KBM-7 (cell line): ENCODE results near the gene PAOX.
"Not testable (repeated sequence)": the region's sequence is repeated elsewhere in the genome, so short reads cannot be mapped to it uniquely, and the experiment has no call there.

Experiments
- DNase-seq: peaks from one replicate; pipeline ENCODE4 v3.0.0-alpha.2; 2015
- in situ Hi-C: fragments of 300-500 bp; cut with MboI; formaldehyde crosslinking; loops from 2 replicates; pipeline ENCODE4 v1.14.3; 2020; ENCODE audit warnings: low sequenced_read_pairs, low pct_unique_long_range_greater_than_20kb, mixed read lengths

PAOX gene

DNA sequence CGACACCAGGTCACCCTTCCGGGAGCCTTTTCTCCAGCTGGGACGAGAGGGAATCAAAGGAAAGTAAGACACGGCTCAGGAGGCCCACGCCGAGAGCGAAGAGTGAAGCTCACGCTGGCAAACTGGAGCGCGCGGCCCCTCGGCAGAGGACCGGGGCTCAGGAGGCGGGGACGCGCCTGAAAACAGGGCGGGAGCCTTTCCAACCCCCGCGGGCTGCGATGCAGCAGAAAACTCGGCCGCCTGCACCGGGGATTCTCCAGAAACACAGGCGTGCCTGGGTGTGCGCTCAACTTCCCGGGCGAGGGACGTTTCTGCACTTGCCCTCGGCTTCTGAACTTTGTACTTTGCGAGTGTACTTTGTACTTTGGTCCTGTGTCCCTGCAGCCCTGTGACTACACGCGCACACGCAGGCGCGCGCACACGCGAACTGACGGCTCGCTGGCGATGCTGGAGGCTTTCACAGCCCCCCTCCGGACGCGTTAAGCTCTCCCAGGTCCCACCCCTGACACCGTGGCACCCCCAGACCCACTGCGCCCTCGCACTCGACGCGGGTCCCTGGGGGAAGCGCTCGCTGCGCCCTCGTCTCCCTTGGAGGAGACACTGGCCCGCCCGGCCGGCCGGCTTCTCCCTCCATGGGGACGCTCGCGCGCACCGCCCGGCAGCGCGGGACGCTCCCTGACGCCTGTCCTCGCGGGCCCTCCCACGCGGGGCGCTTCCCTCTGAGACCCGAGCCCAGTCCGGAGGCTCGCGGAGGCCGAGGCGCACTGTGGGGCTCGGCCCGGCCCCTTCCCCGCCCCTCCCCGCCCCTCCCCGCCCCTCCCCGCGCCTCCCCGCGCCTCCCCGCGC, 588 bp upstream of the PAOX start:
- peak; percentile 20 for DNase-seq
- in situ Hi-C loops, result no loop called here

- DNase-seq, result no peak
- in situ Hi-C loops, result no loop called here
Observed at GRCh38 chr10:133379801-133380666, 972 bp downstream of the PAOX start.

DNA sequence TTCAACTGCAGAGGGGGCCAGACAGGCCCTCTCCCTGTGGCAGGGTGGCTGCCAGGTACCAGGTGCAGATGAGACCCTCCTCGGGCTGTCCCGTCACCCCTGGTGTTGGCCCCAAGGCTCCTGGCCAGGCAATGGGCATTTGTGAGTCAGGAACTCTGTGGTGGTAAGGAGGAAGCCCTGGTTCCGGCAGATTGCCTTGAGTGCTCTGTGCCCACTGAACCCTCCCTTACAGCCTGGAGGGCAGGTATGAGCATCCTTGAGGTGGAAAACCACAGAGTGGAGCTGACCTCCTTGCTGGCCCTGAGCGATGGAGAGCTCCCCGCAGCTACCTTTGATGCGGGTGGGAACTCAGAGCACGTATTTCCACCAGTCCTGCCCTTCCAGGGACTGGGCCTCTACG, 2.0 kb downstream of the PAOX start:
- in situ Hi-C loops, result no loop called here

DNA sequence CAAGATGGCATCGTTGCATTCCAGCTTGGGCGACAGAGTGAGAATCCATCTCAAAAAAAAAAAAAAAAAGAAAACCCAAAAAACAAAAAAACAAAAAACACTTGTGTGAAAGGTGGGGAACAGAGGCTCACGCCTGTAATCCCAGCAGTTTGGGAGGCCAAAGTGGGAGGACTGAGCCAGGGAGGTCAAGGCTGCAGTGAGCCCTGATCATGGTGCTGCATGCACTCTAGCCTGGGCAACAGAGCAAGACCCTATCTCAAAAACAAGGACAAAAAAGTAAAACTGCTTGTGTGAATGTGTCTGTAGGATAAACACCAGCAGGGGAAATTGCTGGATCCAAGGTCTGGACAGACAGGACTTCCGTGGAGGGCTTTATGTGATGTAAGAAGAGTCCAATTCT, 4.5 kb downstream of the PAOX start:
- in situ Hi-C loops, result no loop called here
- no peak for DNase-seq

More for the DNA sequence above, 2.0 kb downstream of the PAOX start:
- no peak for DNase-seq

DNA sequence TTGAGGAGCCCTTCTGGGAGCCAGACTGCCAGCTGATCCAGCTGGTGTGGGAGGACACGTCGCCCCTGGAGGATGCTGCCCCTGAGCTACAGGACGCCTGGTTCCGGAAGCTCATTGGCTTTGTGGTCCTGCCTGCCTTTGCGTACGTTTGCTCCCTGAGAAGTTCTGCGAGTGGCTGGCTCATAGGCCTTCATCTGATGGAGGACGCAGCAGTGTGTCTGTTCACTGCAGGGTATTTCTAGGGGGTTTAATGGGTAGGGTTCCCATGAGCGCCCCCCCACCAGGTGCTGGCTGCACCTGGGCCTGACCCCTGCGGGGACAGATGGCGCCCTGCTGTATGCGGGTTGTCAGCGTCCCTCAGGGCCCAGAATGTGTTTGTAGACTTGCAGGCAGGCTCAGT, 5.0 kb downstream of the PAOX start:
- in situ Hi-C loops, result no loop called here
- DNase-seq, result no peak

DNA sequence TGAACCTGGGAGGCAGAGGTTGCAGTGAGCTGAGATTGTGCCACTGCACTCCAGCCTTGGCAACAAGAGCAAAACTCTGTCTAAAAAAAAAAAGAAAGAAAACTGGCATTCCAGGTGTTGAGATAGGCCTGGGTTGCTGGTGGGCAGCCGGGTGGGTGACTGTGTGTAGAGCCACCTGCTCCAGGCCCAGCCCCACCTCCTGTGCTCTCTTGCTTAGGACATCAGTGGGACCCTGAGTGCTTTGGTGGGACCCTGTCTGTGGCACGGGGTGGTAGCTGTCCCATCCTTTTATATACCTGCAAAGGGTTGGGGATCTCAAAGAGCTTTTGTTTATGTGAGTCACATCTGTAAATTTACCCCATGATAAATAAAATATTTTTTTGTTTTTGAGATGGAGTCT, 6.2 kb downstream of the PAOX start:
- in situ Hi-C loops, result no loop called here
- DNase-seq, result no peak

- in situ Hi-C loops, DNase-seq: not testable (repeated sequence)
Observed at GRCh38 chr10:133386951-133387350, 7.9 kb downstream of the PAOX start.

GRCh38 chr10:133388236-133388972, 9.3 kb downstream of the PAOX start:
- in situ Hi-C loops, result no loop called here
- peak; percentile 55 for DNase-seq

- peak; percentile 66 for DNase-seq
- in situ Hi-C loops, result no loop called here
Observed at GRCh38 chr10:133388973-133389818, 10.1 kb downstream of the PAOX start.

DNA sequence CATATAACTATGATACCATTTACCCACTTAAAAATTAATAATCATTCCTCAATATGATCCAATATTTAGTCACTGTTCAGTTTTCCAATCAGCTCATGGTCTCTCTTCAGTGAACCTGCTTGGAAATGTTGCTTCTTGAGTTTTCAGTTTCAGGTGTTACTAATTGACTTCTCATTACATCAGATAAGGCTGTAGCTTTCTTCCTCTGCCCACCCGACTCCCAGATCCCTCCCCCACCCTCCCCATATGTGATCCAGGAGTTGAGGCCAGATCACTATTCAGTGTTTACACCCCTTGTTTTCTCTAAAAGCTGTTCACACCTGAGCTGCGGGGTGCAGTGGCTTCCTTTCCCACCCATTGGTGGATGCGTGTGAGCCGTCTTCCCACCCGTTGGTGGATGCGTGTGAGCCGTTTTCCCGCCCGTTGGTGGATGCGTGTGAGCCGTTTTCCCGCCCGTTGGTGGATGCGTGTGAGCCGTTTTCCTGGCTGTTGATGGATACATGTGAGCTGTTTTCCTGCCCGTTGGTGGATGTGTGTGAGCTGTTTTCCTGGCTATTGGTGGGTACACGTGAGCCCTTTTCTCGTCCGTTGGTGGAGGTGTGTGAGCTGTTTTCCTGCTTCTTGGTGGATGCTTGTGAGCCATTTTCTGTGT, 11.7 kb downstream of the PAOX start:
- in situ Hi-C loops, result no loop called here
- DNase-seq, result no peak

DNA sequence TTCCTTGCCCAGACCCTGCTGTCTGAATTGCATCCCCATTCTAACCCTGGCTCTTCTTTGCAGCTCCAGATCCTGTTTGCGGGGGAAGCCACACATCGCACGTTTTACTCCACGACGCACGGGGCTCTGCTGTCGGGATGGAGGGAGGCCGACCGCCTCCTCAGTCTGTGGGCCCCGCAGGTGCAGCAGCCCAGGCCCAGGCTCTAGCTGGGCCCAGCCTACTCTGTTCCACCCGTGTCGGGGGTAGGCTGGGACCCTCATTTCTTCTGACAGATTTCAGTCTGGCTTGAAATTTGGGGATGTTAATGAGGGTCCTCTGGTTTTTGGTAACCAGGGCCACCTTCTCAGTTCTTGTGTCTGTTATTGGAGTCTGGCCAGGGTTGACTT, 12.2 kb downstream of the PAOX start:
- no peak for DNase-seq
- in situ Hi-C loops, result no loop called here

DNA sequence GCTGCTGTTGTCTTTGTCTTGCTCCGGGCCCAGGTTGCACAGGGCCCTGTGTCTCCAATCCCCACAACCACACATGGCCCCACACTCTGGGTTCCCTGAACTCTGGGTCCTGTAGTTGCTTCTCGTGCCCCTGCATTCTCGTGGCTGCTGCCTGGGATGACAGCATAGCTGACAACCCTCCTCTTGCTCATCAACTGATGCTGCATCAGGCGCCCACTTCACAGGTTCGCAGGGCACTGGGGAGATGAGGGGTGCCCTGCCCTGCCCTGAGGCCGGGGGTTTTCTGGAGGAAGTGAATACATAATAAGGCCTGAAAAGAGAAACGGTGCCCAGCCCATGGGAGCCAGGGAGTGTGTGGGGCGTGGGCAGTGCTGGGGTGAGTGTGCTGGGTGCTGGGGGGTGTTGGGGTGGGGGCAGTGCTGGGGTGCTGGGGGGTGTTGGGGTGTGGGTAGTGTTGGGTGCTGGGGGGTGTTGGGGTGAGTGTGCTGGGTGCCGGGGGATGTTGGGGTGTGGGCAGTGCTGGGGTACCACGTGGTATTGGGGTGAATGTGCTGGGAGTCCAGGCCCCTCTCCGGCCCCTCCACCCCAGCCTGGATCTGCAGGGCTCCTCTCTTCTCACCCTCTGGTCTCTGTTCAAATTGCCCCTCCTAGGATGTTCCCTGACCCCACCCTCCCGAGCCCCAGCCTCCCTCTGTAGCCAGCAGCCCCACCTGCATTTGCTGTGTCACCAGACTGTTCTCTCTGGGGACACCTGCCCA, 12.9 kb downstream of the PAOX start:
- in situ Hi-C loops, result no loop called here
- DNase-seq, result no peak

- DNase-seq, result no peak
- in situ Hi-C loops, result no loop called here
Observed at GRCh38 chr10:133393401-133394063, 14.5 kb downstream of the PAOX start.

GRCh38 chr10:133394064-133394663, 15.1 kb downstream of the PAOX start, which contains the start of gene MTG1:
Gene MTG1 (plus strand): TSS chr10:133394157. CDS start chr10:133394221, 64 bp downstream.
- in situ Hi-C loops, result no loop called here
- peak; percentile 93 for DNase-seq

GRCh38 chr10:133394801-133395221, 15.7 kb downstream of the PAOX start:
- in situ Hi-C loops, result no loop called here
- DNase-seq, result no peak

DNA sequence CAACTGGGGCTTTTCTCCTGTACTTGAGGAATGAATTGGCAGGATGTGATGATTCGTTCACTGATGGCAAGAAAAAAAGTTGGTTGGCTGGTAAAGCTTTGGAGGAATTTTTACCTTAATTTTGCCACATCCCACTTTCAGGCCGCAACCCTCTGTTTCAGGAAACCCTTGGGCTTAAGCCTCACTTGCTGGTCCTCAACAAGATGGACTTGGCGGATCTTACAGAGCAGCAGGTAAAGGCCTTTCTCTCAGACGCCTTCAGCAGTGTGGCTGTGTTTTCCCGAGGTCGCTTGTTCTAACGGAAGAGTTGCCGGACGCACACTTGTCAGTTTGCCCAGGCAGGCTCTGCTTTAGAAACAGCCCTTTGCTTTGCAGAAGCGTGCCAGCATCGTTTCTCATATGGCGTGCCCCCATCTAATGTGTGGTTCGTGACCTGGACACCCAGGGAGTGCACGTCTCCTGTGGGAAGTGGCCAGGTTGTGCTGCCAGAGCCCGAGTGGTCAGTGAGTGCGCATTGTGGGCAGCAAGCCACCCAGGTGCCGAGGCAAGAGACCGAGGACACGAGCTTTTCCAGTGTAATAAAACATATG, 17.1 kb downstream of the PAOX start:
- no peak for DNase-seq
- in situ Hi-C loops, result no loop called here
